ENCODE measurements around the gene ARHGAP15. TPM values are rescaled to one million over a fixed set of nuclear protein-coding genes. Genes with fewer than 3 reads are reported as not detected.

ARHGAP15 gene
- total RNA-seq, 3 donors from 2014 or later (not counting 1 experiment from before 2014, with no cell fraction given), result 148 to 168 (median 165) TPM

DNA sequence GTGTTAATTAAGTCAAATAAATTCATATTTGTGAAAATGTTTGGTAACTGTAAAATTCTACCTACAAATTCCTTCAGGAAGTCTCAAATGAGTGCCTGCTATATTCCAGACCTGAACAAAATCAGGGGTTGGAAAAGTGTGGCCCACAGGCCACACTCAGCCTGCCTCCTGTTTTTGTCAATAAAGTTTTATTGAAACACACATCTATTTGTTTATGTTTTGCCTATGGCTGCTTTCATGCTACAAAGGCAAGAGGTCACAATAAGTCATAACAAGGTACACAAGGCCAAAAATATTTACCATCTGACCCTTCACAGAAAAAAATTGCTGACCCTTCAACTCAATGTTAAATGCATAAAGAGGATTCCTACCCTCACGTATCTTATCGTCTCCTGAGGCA lies 581.7 kb downstream of the ARHGAP15 start:
- no peak overlapping the region for H3K4me3 Mint-ChIP-seq
- TF ChIP-seq, protein P1, sequence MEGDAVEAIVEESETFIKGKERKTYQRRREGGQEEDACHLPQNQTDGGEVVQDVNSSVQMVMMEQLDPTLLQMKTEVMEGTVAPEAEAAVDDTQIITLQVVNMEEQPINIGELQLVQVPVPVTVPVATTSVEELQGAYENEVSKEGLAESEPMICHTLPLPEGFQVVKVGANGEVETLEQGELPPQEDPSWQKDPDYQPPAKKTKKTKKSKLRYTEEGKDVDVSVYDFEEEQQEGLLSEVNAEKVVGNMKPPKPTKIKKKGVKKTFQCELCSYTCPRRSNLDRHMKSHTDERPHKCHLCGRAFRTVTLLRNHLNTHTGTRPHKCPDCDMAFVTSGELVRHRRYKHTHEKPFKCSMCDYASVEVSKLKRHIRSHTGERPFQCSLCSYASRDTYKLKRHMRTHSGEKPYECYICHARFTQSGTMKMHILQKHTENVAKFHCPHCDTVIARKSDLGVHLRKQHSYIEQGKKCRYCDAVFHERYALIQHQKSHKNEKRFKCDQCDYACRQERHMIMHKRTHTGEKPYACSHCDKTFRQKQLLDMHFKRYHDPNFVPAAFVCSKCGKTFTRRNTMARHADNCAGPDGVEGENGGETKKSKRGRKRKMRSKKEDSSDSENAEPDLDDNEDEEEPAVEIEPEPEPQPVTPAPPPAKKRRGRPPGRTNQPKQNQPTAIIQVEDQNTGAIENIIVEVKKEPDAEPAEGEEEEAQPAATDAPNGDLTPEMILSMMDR (IDR thresholded peaks at IDR 0.05), result no peak
- no peak overlapping the region for H3K4me3 ChIP-seq (ENCODE audit: low read length)
- H3K27me3 Mint-ChIP-seq (ENCODE audit: low read depth in 2 of 2), result no peaks in the 10 kb centered on the region
- peaks cover 6% of the 10 kb centered on the region in 2 donors for H3K9me3 Mint-ChIP-seq
- H3K4me1 Mint-ChIP-seq, result peaks cover 36 to 43% of the 10 kb centered on the region in 2 donors
- no CpG with 5 or more reads among the region's 2 CpGs for WGBS (ENCODE audit: insufficient coverage)
- H3K4me1 ChIP-seq (ENCODE audit: control insufficient read depth, insufficient read depth, low read length), result no peaks in the 10 kb centered on the region
- no peaks in the 10 kb centered on the region for H3K27me3 ChIP-seq (ENCODE audit: control insufficient read depth, insufficient read depth, low read length)
- intact Hi-C loops (cut with micrococcal nuclease), result no loop called here
- H3K36me3 Mint-ChIP-seq, result peaks cover 36% of the 10 kb centered on the region
- DNase-seq (no peak), ATAC-seq (no peak)
- H3K36me3 ChIP-seq (ENCODE audit: control insufficient read depth, insufficient read depth, low read length), result peaks cover 35% of the 10 kb centered on the region
- H3K27ac ChIP-seq (ENCODE audit: low read length), result no peak overlapping the region
- peaks cover 2% of the 10 kb centered on the region for H3K9me3 ChIP-seq (ENCODE audit: control insufficient read depth, insufficient read depth, low read length)
- H3K27ac Mint-ChIP-seq, result no peak overlapping the region

DNA sequence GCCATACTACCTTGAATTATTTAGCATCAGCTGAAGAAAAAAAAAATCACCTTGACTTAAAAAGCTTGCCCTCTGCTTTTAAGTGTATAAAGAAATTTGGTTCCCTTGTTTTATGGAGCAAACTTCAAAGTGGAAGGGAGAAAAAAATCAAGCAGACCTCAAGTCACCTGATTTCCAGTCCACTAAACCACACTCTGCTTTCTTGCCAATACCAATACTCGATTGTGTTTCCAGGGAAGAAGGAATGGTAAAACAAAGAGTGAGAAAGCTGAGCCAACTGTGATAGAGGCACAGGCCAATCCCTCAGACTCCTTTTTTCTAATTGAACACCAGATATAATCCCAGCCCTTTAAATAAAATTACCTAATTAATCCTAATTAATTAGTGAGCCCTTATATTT lies 587.3 kb downstream of the ARHGAP15 start:
- no peak overlapping the region for H3K27ac Mint-ChIP-seq
- no CpG with 5 or more reads among the region's 1 CpG for WGBS (ENCODE audit: insufficient coverage)
- Histone ChIP-seq H3K9me3 (ENCODE audit: control insufficient read depth, insufficient read depth, low read length) (no peaks in the 10 kb centered on the region), H3K4me1 (ENCODE audit: control insufficient read depth, insufficient read depth, low read length) (no peaks in the 10 kb centered on the region), H3K4me3 (ENCODE audit: low read length) (no peak overlapping the region), H3K36me3 (ENCODE audit: control insufficient read depth, insufficient read depth, low read length) (peaks cover 4% of the 10 kb centered on the region), H3K27me3 (ENCODE audit: control insufficient read depth, insufficient read depth, low read length) (no peaks in the 10 kb centered on the region), H3K27ac (ENCODE audit: low read length) (no peak overlapping the region)
- no peaks in the 10 kb centered on the region for H3K27me3 Mint-ChIP-seq (ENCODE audit: low read depth in 2 of 2)
- H3K4me1 Mint-ChIP-seq, result peaks cover 26 to 53% of the 10 kb centered on the region in 2 donors
- H3K4me3 Mint-ChIP-seq, result no peak overlapping the region
- intact Hi-C loops (cut with micrococcal nuclease), result no loop called here
- H3K36me3 Mint-ChIP-seq, result peaks cover 8% of the 10 kb centered on the region
- H3K9me3 Mint-ChIP-seq, result peaks cover 3 to 4% of the 10 kb centered on the region in 2 donors
- ATAC-seq (no peak), DNase-seq (no peak)
- TF ChIP-seq, protein P1 (IDR thresholded peaks at IDR 0.05), result no peak

DNA sequence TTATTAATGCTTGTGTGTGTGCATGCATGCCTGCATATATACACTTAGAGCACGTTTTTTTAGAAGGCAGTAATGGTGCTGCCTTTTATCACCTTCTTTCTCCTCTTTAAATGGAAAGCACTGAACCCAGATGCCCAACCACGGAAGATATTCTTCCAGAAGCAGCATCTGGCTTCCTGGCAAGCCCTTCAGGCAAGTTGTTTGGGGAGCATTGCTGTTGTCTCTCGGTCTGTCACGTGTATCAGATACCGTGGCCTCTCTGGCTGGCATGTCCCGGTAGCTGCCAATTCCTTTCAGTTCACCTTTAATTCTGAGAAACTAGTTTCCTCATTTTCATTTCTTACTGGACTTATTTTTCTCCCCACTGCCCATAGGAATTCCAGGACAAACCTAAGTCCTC lies 587.8 kb downstream of the ARHGAP15 start:
- H3K4me1 ChIP-seq (ENCODE audit: control insufficient read depth, insufficient read depth, low read length), result no peaks in the 10 kb centered on the region
- H3K4me3 Mint-ChIP-seq, result no peak overlapping the region
- no peaks in the 10 kb centered on the region for H3K9me3 ChIP-seq (ENCODE audit: control insufficient read depth, insufficient read depth, low read length)
- H3K4me3 ChIP-seq (ENCODE audit: low read length), result no peak overlapping the region
- ATAC-seq (no peak), DNase-seq (no peak)
- peaks cover 2% of the 10 kb centered on the region for H3K36me3 Mint-ChIP-seq
- H3K36me3 ChIP-seq (ENCODE audit: control insufficient read depth, insufficient read depth, low read length), result peaks cover 3% of the 10 kb centered on the region
- TF ChIP-seq, protein P1 (IDR thresholded peaks at IDR 0.05), result no peak
- 82% methylated on average over 6 of the region's 6 CpGs for WGBS (ENCODE audit: insufficient coverage)
- H3K27ac Mint-ChIP-seq, result no peak overlapping the region
- H3K4me1 Mint-ChIP-seq, result peaks cover 21 to 48% of the 10 kb centered on the region in 2 donors
- no peaks in the 10 kb centered on the region for H3K9me3 Mint-ChIP-seq
- no peaks in the 10 kb centered on the region for H3K27me3 Mint-ChIP-seq (ENCODE audit: low read depth in 2 of 2)
- H3K27ac ChIP-seq (ENCODE audit: low read length), result no peak overlapping the region
- no peaks in the 10 kb centered on the region for H3K27me3 ChIP-seq (ENCODE audit: control insufficient read depth, insufficient read depth, low read length)
- intact Hi-C loops (cut with micrococcal nuclease), result no loop called here

DNA sequence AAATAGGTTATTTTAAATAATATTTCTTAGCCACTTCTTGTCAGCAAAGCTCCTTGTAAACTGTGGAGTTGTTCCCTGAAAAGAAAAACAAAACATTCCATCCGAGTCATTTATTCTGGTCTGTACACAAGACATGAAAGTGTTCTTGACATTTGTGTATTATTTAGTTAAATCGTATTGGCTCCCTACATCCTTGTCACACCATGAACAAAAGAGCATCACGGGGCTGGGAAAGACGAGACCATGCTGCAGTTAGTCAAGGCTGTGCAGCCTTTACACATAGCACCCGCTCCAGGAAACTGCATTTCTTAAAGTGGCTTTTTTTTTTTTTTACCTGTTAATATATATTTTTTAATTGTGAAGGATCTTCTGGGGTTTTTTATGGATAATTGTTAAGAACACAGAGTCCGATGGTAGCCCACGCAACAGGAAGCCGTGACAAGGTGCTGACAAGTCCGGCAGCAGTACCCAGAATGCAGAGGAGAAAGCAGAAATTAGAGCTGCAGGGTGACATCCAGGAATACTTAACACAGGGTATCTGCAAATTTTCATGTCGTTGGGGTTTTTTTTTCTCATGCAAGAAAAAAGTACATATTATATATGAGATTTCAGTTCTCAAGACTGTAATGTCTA lies 588.4 kb downstream of the ARHGAP15 start:
- Histone ChIP-seq H3K27me3 (ENCODE audit: control insufficient read depth, insufficient read depth, low read length) (no peaks in the 10 kb centered on the region), H3K36me3 (ENCODE audit: control insufficient read depth, insufficient read depth, low read length) (no peaks in the 10 kb centered on the region), H3K4me1 (ENCODE audit: control insufficient read depth, insufficient read depth, low read length) (no peaks in the 10 kb centered on the region), H3K9me3 (ENCODE audit: control insufficient read depth, insufficient read depth, low read length) (no peaks in the 10 kb centered on the region), H3K27ac (ENCODE audit: low read length) (no peak overlapping the region), H3K4me3 (ENCODE audit: low read length) (no peak overlapping the region)
- ATAC-seq (no peak), DNase-seq (no peak)
- TF ChIP-seq, protein P1 (IDR thresholded peaks at IDR 0.05), result no peak
- intact Hi-C loops (cut with micrococcal nuclease), result no loop called here
- Mint-ChIP-seq H3K36me3 (no peaks in the 10 kb centered on the region), H3K4me3 (no peak overlapping the region), H3K27me3 (ENCODE audit: low read depth in 2 of 2) (no peaks in the 10 kb centered on the region), H3K4me1 (peaks cover 25 to 48% of the 10 kb centered on the region in 2 donors), H3K27ac (no peak overlapping the region), H3K9me3 (no peaks in the 10 kb centered on the region)
- WGBS (ENCODE audit: insufficient coverage), result 77% methylated on average over 6 of the region's 10 CpGs

Measured in natural killer cell (primary cell).